ENCODE data around the gene PNLIP.

PNLIP gene

GRCh38 chr10:116545756-116546155 lies at the start of gene PNLIP:
Gene PNLIP, plus strand, starts transcription at chr10:116545931. Its CDS starts 162 bp downstream, at chr10:116546093.
- FAIRE-seq (no peak), DNase-seq (ENCODE audit: low spot score) (no peak)

GRCh38 chr10:116504786-116505185 lies 40.9 kb upstream of the PNLIP start:
- no peak for FAIRE-seq
- DNase-seq (ENCODE audit: low spot score), result no peak

GRCh38 chr10:116510565-116510964 lies 35.2 kb upstream of the PNLIP start:
- DNase-seq (ENCODE audit: low spot score) (no peak), FAIRE-seq (no peak)

GRCh38 chr10:116511365-116511764 lies 34.4 kb upstream of the PNLIP start:
- DNase-seq (ENCODE audit: low spot score) (no peak), FAIRE-seq (no peak)

GRCh38 chr10:116521424-116522290 lies 24.1 kb upstream of the PNLIP start:
- DNase-seq (ENCODE audit: low spot score), result peak; percentile 18
- FAIRE-seq, result peak; percentile 74

- DNase-seq (ENCODE audit: low spot score), result no peak
- FAIRE-seq, result no peak
Observed at GRCh38 chr10:116522803-116523381, 22.8 kb upstream of the PNLIP start.

- no peak for FAIRE-seq
- no peak for DNase-seq (ENCODE audit: low spot score)
Observed at GRCh38 chr10:116524736-116525135, 21.0 kb upstream of the PNLIP start.

- DNase-seq (ENCODE audit: low spot score), result no peak
- FAIRE-seq, result no peak
Observed at GRCh38 chr10:116526219-116526618, 19.5 kb upstream of the PNLIP start.

- peak; percentile 86 for FAIRE-seq
- DNase-seq (ENCODE audit: low spot score), result peak; percentile 70
Observed at GRCh38 chr10:116536810-116537209, 8.9 kb upstream of the PNLIP start.

GRCh38 chr10:116538456-116538855 lies 7.3 kb upstream of the PNLIP start:
- DNase-seq (ENCODE audit: low spot score) (peak; percentile 83), FAIRE-seq (peak; percentile 89)

GRCh38 chr10:116538992-116539391 lies 6.7 kb upstream of the PNLIP start:
- no peak for FAIRE-seq

GRCh38 chr10:116540814-116541213 lies 4.9 kb upstream of the PNLIP start:
- FAIRE-seq (no peak), DNase-seq (ENCODE audit: low spot score) (no peak)

More at GRCh38 chr10:116538992-116539391, 6.7 kb upstream of the PNLIP start:
- no peak for DNase-seq (ENCODE audit: low spot score)

GRCh38 chr10:116542007-116542677 lies 3.6 kb upstream of the PNLIP start:
- DNase-seq (ENCODE audit: low spot score) (no peak), FAIRE-seq (no peak)

- FAIRE-seq (no peak), DNase-seq (ENCODE audit: low spot score) (no peak)
Observed at GRCh38 chr10:116545122-116545521, 609 bp upstream of the PNLIP start.

- DNase-seq (ENCODE audit: low spot score) (no peak), FAIRE-seq (no peak)
Observed at GRCh38 chr10:116548301-116548700, 2.6 kb downstream of the PNLIP start.

- FAIRE-seq (no peak), DNase-seq (ENCODE audit: low spot score) (no peak)
Observed at GRCh38 chr10:116553378-116553980, 7.7 kb downstream of the PNLIP start.

- FAIRE-seq (no peak), DNase-seq (ENCODE audit: low spot score) (no peak)
Observed at GRCh38 chr10:116554628-116555027, 8.9 kb downstream of the PNLIP start.

GRCh38 chr10:116555880-116556279 lies 10.1 kb downstream of the PNLIP start:
- FAIRE-seq (no peak), DNase-seq (ENCODE audit: low spot score) (no peak)

- no peak for DNase-seq (ENCODE audit: low spot score)
- no peak for FAIRE-seq
Observed at GRCh38 chr10:116557305-116557880, 11.7 kb downstream of the PNLIP start.

GRCh38 chr10:116565534-116565933 lies 19.8 kb downstream of the PNLIP start:
- FAIRE-seq (no peak), DNase-seq (ENCODE audit: low spot score) (no peak)

GRCh38 chr10:116566932-116567331 lies 21.2 kb downstream of the PNLIP start:
- FAIRE-seq (no peak), DNase-seq (ENCODE audit: low spot score) (no peak)
